SK-MEL-5 (cell line): ENCODE data around the gene KCNC2. TPM values are rescaled to one million over a fixed set of nuclear protein-coding genes. Genes with fewer than 3 reads are reported as not detected.
A peak's percentile ranks its signal among the peaks of the same experiment; 100 is the strongest.
"Not testable (repeated sequence)": the region's sequence is repeated elsewhere in the genome, so short reads cannot be mapped to it uniquely, and the experiment has no call there.

Experiments used
- DNase-seq: peaks from one replicate; pipeline ENCODE4 v3.0.0-alpha.2; 2016; ENCODE audit warnings: low read depth, low spot score
- in situ Hi-C: cut with HindIII; loops from 2 replicates; pipeline ENCODE4 v1.10.0; 2016; ENCODE audit warnings: low sequenced_read_pairs, high pct_unique_total_duplicates, low pct_unique_long_range_greater_than_20kb
- polyA plus RNA-seq, 2 experiments: library from polyadenylated mRNA; depleted of rRNA; stranded (reverse); fragments of >200 nt; gene quantifications; 2 replicates each; pipeline ENCODE4 v1.2.3, GENCODE V29; 2015
- total RNA-seq: library from RNA; depleted of rRNA; stranded (reverse); fragments of >200 nt; shearing (Covaris generic); gene quantifications from 2 replicates; pipeline ENCODE4 v1.2.3, GENCODE V29; 2014; rRNA removed

Gene KCNC2
- not detected in 2 replicates for total RNA-seq
- not detected in 2 replicates for polyA plus RNA-seq (2015; cell fraction: cytosol; rRNA removed)
- polyA plus RNA-seq (2015; cell fraction: nucleus; rRNA removed), result not detected in 2 replicates

DNA sequence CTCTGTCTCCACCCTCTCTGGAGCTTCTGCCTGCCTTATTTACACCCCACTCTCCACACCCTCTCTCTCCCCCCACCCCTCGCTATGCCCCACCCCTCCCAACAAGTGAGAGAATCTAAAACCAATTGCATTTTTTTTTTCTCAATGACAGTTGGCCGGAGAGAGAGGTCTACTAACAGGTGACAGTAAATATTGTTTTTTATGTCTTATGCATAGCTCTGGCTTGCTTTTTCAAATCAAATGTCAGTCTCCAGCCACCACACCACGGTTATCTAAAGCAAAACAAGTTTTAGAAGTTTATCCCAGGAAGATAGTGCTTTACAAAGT lies at the start of gene KCNC2:
KCNC2 (minus strand) TSS at position 28 of the 327 bp plus-strand sequence.
- DNase-seq, result no peak
- in situ Hi-C loops, result no loop called here

DNA sequence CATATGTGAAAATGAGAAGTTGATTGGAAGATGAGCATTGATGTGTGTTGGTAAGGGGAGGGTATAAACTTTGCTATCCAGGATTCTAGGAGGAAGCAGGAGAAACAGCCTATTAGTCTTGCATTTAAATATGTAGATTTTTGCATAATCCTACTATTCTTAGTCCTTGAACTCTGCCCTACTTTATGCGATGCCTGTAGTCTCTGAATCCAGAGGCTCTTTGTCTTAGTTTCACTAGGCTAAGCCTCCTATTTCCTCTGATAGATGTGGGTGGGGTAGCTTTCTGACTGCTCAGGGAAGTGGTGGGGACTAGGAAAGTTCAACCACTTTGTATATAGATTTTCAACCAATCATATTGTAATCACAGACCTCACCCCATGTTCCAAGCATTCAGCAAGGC lies 49.5 kb upstream of the KCNC2 start:
- DNase-seq, result no peak
- in situ Hi-C loops, result no loop called here

DNA sequence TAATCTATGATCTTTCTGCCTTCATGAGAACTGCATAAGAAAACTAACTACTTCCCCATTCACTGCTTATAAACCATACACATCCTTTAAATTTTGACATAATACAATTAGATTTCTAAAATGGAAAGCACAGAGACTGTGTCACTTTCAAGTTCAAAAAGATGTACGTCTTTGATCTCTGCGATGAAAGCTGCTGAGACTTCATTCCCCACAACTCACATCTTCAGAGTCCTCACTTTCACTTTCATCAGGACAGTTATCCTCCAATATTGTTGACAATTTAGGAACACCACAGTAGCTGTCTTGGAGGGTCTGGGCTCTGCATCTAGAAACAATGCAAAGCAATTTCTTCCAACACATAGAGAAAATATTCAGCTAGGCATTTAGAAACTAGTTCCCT lies 47.9 kb upstream of the KCNC2 start:
- in situ Hi-C loops, result no loop called here

DNA sequence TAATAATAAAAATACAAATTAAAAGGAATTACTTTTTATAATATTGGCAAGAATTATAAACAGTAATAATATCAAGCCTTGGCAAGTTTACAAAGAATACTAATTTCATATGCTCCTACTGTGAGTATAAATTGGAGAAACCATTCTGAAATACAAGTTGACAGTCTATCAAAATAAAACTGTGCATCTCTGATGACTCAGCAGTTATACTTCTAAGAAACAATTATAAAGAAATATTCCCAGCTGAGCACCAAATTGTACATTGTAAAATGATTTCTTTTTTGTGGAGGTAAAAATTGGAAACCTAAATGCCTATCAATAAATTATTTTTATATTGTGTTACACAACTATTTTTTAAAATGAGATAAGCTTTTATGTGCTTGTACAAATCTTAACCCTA lies 35.5 kb upstream of the KCNC2 start:
- no peak for DNase-seq
- in situ Hi-C loops, result no loop called here

More for the DNA sequence above, 47.9 kb upstream of the KCNC2 start:
- DNase-seq, result no peak

DNA sequence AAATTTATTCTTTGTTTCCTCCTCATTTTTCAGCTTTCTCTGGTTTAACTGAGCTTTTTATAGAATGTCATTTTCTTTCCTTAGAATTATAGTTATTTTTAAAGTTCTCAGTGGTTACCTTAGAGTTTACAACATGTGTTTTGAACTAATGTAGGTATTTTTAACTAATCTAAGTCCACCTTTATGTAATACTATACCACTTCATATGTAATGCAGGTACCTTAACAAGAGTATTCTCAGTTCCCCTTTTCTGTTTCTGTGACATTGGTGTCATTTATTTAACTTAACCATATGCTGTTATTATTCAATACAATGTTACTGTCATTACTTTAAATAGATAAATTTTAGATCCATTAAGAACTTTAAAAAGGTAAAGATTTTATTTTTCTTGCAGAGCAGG lies 30.3 kb upstream of the KCNC2 start:
- DNase-seq, result no peak
- in situ Hi-C loops, result no loop called here

DNA sequence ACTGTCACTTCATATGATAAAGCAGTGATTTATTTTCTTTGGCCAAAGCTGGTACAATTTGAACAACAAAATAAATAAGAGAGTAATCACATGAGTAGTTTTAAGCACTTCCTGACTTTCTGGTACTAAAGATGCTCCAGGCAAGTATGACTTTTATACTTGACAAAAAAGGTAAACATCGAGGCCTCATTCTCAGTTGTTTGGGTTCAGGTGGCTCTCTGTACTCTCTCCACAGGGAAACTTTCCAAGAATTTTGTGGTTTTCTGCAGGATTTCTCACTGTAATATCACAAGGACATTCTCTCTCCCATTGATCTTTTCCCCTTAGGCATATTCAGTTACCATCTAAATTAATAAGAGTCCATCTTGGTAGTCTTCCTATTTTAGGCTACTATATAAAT lies 26.6 kb upstream of the KCNC2 start:
- DNase-seq, result peak; percentile 28
- in situ Hi-C loops, result no loop called here

DNA sequence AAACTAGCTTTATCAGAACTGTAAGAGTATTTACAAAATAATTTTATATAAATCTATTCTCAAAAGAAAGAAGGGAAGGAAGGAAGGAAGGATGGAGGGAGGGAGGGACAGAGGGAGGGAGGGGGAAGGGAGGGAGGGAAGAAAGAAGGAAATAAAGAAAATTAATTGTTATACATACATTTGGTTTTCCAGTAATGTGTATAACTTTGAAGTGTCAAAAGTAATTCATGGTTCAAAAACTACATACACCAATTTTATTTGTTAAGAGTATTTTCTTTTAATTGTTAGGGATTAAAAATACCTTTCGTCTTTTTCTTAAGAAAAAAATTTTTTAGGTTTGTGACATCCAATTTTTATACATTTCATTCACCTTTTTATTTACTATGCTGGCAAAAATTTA lies 17.5 kb upstream of the KCNC2 start:
- in situ Hi-C loops, result no loop called here
- DNase-seq, result no peak

DNA sequence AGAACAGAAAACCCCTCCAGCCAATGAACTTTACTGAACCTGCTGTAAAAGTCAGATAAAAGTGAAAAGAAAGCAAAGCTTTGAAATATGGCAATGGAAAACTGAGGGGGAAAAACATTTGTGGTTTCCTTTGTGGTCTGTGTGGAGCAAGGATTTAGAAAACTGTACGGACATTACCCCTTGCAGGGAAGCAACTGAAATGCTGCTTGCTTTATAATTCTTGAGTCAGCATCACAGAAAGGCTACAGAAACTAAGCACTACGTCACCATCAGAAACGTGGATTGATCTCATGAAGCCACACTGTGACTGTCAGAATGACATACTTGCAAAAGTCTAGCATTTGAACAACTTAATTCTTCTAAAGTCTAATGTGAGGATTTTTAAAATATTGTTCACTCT lies 2.4 kb upstream of the KCNC2 start:
- in situ Hi-C loops, result no loop called here
- DNase-seq, result no peak

DNA sequence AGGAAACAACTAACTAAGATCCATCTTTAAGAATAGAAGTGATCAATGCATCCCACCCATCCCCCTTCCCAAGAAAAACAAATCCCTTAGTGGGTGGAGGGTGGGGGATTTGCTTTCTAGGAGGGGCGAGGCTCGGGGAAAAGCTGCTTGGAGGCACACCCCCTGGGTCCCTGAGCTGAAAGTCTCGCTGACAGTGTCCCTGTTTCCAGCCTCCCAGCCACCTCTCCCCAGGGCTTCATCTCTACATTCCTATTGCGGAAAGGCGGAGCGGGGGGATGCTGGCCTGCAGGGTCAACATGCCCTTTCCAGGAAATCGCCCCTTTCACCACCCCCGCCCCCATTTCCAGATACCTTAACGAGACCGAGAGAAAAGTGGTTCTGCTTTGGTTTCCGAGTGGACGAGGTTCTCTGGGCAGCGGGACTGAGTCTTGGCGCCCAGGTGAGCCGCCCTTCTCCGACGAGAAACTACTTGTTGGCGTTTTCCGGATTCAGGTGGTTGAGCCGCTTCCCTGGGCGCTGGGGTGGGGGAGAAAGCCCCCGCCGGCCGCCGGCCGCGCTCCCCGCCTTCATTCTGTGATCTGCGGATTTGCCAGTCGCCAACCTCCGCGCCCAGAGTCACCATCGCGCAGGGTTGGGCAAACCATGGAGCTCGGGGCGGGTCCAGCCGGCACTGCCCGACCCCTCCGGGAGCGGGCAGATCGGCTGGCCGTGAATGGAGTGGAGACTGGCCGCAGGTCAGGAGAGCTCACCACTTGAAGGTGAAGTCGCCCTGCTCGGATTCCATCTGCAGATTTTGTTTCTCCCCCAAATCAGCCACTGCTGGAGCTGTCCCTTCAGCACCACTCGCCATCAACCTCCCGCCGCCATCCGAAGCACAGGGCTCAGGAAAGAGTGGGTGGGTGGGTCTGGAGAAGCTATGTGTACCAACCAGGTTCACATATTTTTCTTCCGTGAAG lies 505 bp downstream of the KCNC2 start:
- in situ Hi-C loops, result no loop called here
- DNase-seq, result peak; percentile 22

DNA sequence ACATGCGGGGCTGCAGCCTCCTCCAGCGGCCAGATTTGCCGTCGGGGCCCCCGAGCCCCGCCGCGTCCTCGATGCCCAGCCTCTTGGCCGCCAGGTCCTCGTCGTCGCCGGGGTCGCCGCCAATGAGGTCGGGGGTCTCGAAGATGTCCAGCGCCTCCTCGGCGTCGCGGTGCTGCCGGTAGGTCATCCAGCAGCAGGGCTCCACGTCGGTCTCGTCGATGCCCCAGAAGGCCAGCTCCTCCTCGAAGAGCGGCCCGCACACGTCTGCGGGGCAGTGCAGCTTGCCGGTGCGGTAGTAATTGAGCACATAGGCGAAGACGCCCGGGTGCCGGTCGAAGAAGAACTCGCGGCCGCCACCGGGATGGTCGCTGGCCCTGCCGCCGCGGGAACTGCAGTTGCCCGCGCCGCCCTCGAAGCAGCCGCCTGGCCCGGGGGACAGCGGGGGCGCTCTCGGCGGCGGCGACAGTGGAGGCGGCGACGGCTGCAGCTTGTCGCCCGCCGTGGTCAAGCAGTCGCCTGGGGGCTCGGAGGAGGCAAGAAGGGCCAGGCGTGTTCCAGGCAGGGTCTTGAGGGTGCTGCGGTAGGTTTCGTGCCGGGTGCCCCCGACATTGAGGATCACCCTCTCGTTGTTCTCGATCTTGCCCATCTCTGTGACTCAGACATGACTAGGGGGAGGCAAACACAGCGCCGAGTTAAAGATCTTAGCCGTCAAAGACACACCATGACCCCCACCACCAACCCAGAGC lies 2.1 kb downstream of the KCNC2 start:
- no peak for DNase-seq
- in situ Hi-C loops, result no loop called here

DNA sequence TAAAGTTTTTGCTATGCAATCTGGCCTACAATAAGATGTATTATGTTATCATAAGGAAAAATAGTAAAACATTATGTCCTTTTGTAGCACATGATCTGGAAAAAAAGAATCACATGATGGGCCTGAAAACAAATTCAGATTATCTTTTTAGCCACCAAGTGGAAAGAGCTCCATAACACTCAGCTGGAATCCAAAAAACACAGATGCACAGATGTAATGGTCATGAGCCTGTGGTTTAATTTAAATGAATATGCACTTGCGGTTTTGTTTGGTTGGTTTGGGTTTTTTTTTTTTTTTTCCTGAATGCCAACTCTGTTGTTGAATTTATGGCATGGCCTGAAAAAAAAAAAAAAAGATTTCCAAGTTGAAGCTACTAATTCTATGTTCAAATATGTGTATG lies 4.1 kb downstream of the KCNC2 start:
- peak; percentile 56 for DNase-seq
- in situ Hi-C loops, result no loop called here

DNA sequence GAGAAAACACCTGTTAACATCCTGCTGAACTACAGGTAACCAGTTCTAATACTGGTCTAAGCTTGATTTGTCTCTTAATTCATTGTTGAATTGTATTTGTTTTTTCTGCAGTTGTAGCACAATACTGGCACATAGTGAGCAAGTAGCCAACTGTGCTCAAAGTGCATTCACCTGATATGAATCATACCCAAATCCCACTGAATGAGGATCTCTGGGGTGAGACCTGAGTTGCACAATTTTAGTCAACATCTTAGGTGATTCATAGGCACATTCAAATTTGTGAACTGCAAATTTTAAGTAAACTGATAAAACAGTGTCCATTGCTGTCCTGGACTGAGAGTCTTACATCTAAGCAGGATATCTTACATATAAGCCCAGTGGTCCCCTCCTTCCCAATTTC lies 12.8 kb downstream of the KCNC2 start:
- no peak for DNase-seq
- in situ Hi-C loops, result no loop called here

DNA sequence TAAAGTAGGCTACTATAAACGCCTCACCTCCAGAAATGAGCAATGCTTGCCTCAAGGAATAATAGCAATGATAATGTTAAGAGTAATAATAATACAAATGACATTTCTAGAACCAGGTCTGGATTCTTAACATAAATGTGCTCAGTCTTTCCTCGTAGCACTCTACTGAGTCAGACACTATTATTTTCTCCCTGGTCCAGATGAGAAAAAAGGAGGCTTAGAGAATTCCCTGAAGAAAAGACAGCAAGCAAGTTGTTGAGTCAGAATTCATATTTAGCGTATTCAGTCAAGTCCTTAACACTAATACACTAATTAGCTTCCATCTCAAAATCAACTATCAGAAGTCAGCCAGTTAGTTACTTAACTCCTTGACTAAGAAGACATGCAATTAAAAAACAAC lies 13.2 kb downstream of the KCNC2 start:
- in situ Hi-C loops, result no loop called here
- DNase-seq, result no peak

DNA sequence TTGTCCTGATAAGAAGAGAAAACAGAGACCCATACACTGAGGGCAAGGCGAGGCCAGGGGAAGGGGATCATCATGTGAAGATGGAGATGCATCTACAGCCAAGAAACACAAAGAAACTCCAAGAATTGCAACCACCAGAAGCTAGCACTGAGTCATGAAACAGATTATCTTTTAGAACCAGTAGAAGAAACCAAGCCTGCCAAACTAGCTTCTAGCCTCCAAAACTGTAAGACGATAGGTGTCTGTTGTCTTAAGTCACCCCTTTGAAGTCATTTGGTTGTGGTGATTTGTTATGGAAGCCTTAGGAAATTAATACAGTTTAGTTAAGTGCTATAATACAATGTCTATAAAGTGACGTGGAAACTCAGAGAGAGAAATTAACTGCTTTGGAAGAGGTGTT lies 15.4 kb downstream of the KCNC2 start:
- in situ Hi-C loops, result no loop called here

DNA sequence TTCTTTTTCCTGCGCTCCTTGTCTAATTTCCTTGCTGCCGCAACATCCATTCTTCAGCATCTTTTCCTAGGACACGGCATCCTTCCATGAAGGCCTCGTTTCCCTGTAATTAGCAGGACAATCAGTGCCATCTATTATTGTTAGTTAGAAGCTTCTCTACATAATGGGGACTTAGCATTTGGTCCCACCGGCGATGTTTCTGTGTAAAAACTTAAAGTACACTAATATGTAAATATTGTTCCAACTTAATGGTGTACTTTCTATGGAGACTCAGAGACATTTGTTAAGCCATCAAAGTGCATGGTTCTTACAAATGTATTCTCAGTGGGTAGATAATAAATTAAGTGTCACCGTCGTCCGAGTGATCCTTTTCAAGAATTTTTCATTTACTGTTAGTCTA lies 17.4 kb downstream of the KCNC2 start:
- no peak for DNase-seq
- in situ Hi-C loops, result no loop called here

More for the DNA sequence above, 15.4 kb downstream of the KCNC2 start:
- DNase-seq, result no peak

DNA sequence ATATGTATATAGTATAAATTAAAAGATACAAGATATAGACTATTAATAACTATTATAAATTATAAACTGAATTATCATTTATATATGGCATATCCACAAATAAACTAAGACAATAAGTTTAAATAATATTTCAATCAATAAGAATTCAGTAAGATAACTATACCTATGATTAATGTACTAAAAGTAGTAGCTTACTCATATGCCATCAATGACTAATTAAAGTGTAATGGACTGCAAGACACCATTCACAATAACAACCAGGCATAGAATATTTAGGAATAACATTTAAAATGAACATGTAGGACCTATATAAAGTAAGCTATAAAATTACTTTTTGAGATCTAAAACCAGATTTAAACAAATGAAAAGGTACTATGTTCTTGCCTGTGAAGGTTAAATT lies 18.8 kb downstream of the KCNC2 start:
- no peak for DNase-seq
- in situ Hi-C loops, result no loop called here

DNA sequence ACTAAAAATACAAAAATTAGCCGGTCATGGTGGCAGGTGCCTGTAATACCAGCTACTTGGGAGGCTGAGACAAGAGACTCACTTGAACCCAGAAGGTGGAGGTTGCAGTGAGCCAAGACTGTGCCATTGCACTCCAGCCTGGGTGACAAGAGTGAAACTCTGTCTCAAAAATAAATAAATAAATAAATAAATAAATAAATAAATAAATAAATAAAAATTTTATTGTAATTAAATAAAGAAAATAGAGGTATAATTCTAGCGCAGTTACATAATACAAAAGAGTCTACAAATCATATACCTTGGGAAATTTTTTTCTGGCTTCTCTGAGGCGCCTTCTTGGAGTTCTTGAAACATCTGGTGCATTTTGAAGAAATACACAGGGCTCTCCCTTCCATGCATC lies 23.8 kb downstream of the KCNC2 start:
- DNase-seq, in situ Hi-C loops: not testable (repeated sequence)

DNA sequence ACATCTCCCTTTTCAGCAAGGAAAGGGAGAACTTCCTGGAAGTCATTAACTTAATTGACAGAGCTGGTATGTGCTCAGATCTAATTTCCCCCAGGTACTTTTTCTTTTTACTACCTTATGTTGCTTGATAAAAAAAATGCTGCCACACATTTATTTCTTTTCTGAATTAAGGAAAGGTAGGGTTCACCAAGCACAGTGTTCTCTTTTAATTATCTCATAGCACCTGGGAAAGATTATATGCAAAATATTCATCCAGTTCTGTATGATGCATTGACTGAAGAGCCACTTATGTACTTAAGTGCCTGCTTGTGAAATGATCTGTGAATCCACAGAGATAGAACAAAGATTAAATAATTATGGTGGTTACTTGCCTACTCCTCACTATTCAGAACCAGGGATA lies 25.1 kb downstream of the KCNC2 start:
- in situ Hi-C loops, result no loop called here
- DNase-seq, result no peak

DNA sequence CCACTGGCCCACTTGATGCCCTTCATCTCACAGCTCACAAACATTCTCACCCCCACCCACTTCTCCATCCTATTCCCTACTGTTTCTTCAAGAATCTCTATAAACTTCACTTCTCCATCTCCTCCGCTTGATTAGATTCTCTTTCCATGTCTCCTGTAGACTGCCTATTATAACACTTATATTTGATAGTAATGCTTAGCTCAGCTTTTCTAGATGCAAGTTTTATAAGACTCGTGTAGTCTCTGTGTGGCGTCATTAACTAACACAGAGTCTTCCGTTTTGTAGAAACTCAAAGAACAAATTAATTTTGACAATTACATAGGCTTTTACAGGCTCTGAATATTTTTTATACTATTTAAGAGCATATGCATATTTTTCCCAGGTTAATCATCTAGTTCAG lies 25.7 kb downstream of the KCNC2 start:
- in situ Hi-C loops, result no loop called here
- DNase-seq, result no peak
